Measurements from ENCODE around the gene PEAK1. TPM values are rescaled to one million over a fixed set of nuclear protein-coding genes. Genes with fewer than 3 reads are reported as not detected.

The PEAK1 gene
- total and polyA plus RNA-seq, 2 donors (not counting 1 experiment from before 2014, with no cell fraction given), result 61.0 to 91.8 TPM

GRCh38 chr15:77247116-77247515 lies 172.8 kb downstream of the PEAK1 start:
- Histone ChIP-seq H3K4me1 (ENCODE audit: control insufficient read depth, extremely low read depth, insufficient read depth, low read length) (no peaks in the 10 kb centered on the region), H4K20me1 (ENCODE audit: control insufficient read depth, extremely low read depth, insufficient read depth, low read length) (no peaks in the 10 kb centered on the region), H3K4me3 (replicated peaks in 1 of 4; ENCODE audit: control extremely low read depth in 1 of 4, insufficient read depth in 1 of 4, low read depth in 3 of 4, low read length in 4 of 4) (no peak overlapping the region), H3K4me2 (ENCODE audit: extremely low read depth, insufficient read depth, low read length) (no peak overlapping the region), H3K27ac (ENCODE audit: insufficient read depth, low read length) (no peak overlapping the region), H3K27me3 (ENCODE audit: control insufficient read depth, insufficient read depth, low read length) (no peaks in the 10 kb centered on the region), H2AFZ (ENCODE audit: low read length) (no peak overlapping the region), H3K9me3 (ENCODE audit: control insufficient read depth, insufficient read depth, low read depth, low read length) (no peaks in the 10 kb centered on the region), H3K79me2 (ENCODE audit: control insufficient read depth, insufficient read depth, low read length) (no peaks in the 10 kb centered on the region), H3K36me3 (ENCODE audit: control insufficient read depth, insufficient read depth, low read length) (no peaks in the 10 kb centered on the region), H3K9ac (ENCODE audit: insufficient read depth, low read length) (no peak overlapping the region)
- TF ChIP-seq CTCF (conservative IDR thresholded peaks at IDR 0.05 in 1 of 2, IDR thresholded peaks at IDR 0.05 in 1 of 2; ENCODE audit: low read depth in 1 of 2, low read length in 2 of 2) (no peak), EZH2 (IDR thresholded peaks at IDR 0.05; ENCODE audit: low read length, missing control alignments) (no peak)
- DNase-seq (ENCODE audit: low read depth in 2 of 2), result no peak

- no peak for DNase-seq (ENCODE audit: low read depth in 2 of 2)
- no peak overlapping the region for H3K27ac ChIP-seq (ENCODE audit: insufficient read depth, low read length)
Observed at GRCh38 chr15:77243716-77244401, 176.0 kb downstream of the PEAK1 start.

DNA sequence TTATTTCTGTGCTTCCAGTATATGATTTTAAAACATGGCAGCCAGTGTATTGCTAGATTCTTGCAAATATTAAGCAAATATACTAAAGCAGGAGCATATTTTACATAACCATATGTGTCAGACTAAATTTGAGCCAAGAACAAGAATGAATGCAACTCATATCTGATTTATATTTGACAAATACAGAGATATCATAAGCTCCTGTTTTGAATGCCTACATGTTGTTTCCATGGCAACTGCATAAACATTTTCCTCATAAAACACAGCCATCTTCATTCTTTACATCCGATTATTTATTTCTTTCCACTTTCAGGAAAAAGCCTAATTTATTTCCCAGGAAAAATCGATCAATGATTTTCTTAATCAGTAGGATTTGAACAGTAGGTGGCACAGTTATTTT lies 176.8 kb downstream of the PEAK1 start:
- no peak overlapping the region for H3K27ac ChIP-seq (ENCODE audit: insufficient read depth, low read length)
- TF ChIP-seq CTCF (conservative IDR thresholded peaks at IDR 0.05 in 1 of 2, IDR thresholded peaks at IDR 0.05 in 1 of 2; ENCODE audit: low read depth in 1 of 2, low read length in 2 of 2), result no peak
- TF ChIP-seq EZH2 (IDR thresholded peaks at IDR 0.05; ENCODE audit: low read length, missing control alignments), result no peak

More at GRCh38 chr15:77243716-77244401, 176.0 kb downstream of the PEAK1 start:
- Histone ChIP-seq H3K4me2 (ENCODE audit: extremely low read depth, insufficient read depth, low read length) (no peak overlapping the region), H3K27me3 (ENCODE audit: control insufficient read depth, insufficient read depth, low read length) (no peaks in the 10 kb centered on the region), H3K9ac (ENCODE audit: insufficient read depth, low read length) (no peak overlapping the region), H3K4me3 (replicated peaks in 1 of 4; ENCODE audit: control extremely low read depth in 1 of 4, insufficient read depth in 1 of 4, low read depth in 3 of 4, low read length in 4 of 4) (no peak overlapping the region), H2AFZ (ENCODE audit: low read length) (no peak overlapping the region), H3K4me1 (ENCODE audit: control insufficient read depth, extremely low read depth, insufficient read depth, low read length) (no peaks in the 10 kb centered on the region), H3K9me3 (ENCODE audit: control insufficient read depth, insufficient read depth, low read depth, low read length) (no peaks in the 10 kb centered on the region), H3K79me2 (ENCODE audit: control insufficient read depth, insufficient read depth, low read length) (no peaks in the 10 kb centered on the region), H4K20me1 (ENCODE audit: control insufficient read depth, extremely low read depth, insufficient read depth, low read length) (no peaks in the 10 kb centered on the region), H3K36me3 (ENCODE audit: control insufficient read depth, insufficient read depth, low read length) (no peaks in the 10 kb centered on the region)
- no peak for TF ChIP-seq CTCF (conservative IDR thresholded peaks at IDR 0.05 in 1 of 2, IDR thresholded peaks at IDR 0.05 in 1 of 2; ENCODE audit: low read depth in 1 of 2, low read length in 2 of 2)
- no peak for TF ChIP-seq EZH2 (IDR thresholded peaks at IDR 0.05; ENCODE audit: low read length, missing control alignments)

More for the DNA sequence above, 176.8 kb downstream of the PEAK1 start:
- peak in 1 of 2 donors; percentile 18 for DNase-seq (ENCODE audit: low read depth in 2 of 2)
- H4K20me1 ChIP-seq (ENCODE audit: control insufficient read depth, extremely low read depth, insufficient read depth, low read length), result no peaks in the 10 kb centered on the region
- no peak overlapping the region for H2AFZ ChIP-seq (ENCODE audit: low read length)
- no peak overlapping the region for H3K4me2 ChIP-seq (ENCODE audit: extremely low read depth, insufficient read depth, low read length)
- no peaks in the 10 kb centered on the region for H3K4me1 ChIP-seq (ENCODE audit: control insufficient read depth, extremely low read depth, insufficient read depth, low read length)
- H3K79me2 ChIP-seq (ENCODE audit: control insufficient read depth, insufficient read depth, low read length), result no peaks in the 10 kb centered on the region
- H3K9me3 ChIP-seq (ENCODE audit: control insufficient read depth, insufficient read depth, low read depth, low read length), result no peaks in the 10 kb centered on the region
- H3K9ac ChIP-seq (ENCODE audit: insufficient read depth, low read length), result no peak overlapping the region
- no peaks in the 10 kb centered on the region for H3K27me3 ChIP-seq (ENCODE audit: control insufficient read depth, insufficient read depth, low read length)
- H3K36me3 ChIP-seq (ENCODE audit: control insufficient read depth, insufficient read depth, low read length), result no peaks in the 10 kb centered on the region
- H3K4me3 ChIP-seq (replicated peaks in 1 of 4; ENCODE audit: control extremely low read depth in 1 of 4, insufficient read depth in 1 of 4, low read depth in 3 of 4, low read length in 4 of 4), result no peak overlapping the region

Measured in fibroblast of lung (primary cell).